Esophagus (tissue), 2 donors: ENCODE results near the gene PDGFRA. TPM values are rescaled to one million over a fixed set of nuclear protein-coding genes. Genes with fewer than 3 reads are reported as not detected.

Experiments used
- H3K27ac ChIP-seq, 2 donors: one replicate each; pipeline ENCODE4 v1.5.1; 2013; ENCODE audit warnings: low read depth in 2 of 2, mild to moderate bottlenecking in 2 of 2, inconsistent platforms in 1 of 2, low read length in 1 of 2, moderate library complexity in 1 of 2
- H3K27me3 ChIP-seq, 2 donors: one replicate each; pipeline ENCODE4 v1.6.1; 2013; ENCODE audit warnings: low read length in 2 of 2, control low read depth in 1 of 2, mild to moderate bottlenecking in 1 of 2; ENCODE audit not compliant: insufficient read depth in 2 of 2, control insufficient read depth in 1 of 2
- H3K36me3 ChIP-seq, 2 donors: one replicate each; pipeline ENCODE4 v1.6.1; 2013; ENCODE audit warnings: low read length in 1 of 2; ENCODE audit not compliant: control insufficient read depth in 2 of 2, insufficient read depth in 2 of 2
- H3K4me1 ChIP-seq, 2 donors: one replicate each; pipeline ENCODE4 v1.6.1; 2013; ENCODE audit warnings: low read length in 1 of 2; ENCODE audit not compliant: control insufficient read depth in 2 of 2, insufficient read depth in 2 of 2
- H3K4me3 ChIP-seq, 2 donors: one replicate each; pipeline ENCODE4 v1.5.1; 2013; ENCODE audit warnings: low read length in 2 of 2, mild to moderate bottlenecking in 2 of 2, low read depth in 1 of 2, moderate library complexity in 1 of 2
- H3K9me3 ChIP-seq, 2 donors: one replicate each; pipeline ENCODE4 v1.6.1; 2013; ENCODE audit warnings: mild to moderate bottlenecking in 2 of 2, low read depth in 1 of 2, low read length in 1 of 2, moderate library complexity in 1 of 2; ENCODE audit not compliant: control insufficient read depth in 2 of 2, insufficient read depth in 1 of 2
- WGBS, 2 donors: extraction: QIAGEN DNeasy Blood & Tissue Kit; methylation state at CpG; one replicate each; pipeline ENCODE4 v1.1.7; 2013; 5-methylcytosine and 5-hydroxymethylcytosine counted together
- polyA plus RNA-seq, 2 donors: library from polyadenylated mRNA; stranded (reverse); fragments of 200-250 nt; gene quantifications; one replicate each; pipeline ENCODE4 v1.2.3, GENCODE V29; 2013
- donor health status: healthy with polysubstance abuse.
- donor health status: Bipolar disorder and iron deficiency.

Gene PDGFRA
- polyA plus RNA-seq, 2 donors: 3.9 to 7.4 TPM

DNA sequence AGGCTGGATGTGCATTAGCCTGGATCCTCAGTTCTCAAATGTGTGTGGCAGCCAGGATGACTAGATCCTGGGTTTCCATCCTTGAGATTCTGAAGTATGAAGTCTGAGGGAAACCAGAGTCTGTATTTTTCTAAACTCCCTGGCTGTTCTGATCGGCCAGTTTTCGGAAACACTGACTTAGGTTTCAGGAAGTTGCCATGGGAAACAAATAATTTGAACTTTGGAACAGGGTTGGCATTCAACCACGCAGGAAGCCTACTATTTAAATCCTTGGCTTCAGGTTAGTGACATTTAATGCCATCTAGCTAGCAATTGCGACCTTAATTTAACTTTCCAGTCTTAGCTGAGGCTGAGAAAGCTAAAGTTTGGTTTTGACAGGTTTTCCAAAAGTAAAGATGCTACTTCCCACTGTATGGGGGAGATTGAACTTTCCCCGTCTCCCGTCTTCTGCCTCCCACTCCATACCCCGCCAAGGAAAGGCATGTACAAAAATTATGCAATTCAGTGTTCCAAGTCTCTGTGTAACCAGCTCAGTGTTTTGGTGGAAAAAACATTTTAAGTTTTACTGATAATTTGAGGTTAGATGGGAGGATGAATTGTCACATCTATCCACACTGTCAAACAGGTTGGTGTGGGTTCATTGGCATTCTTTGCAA lies 67.6 kb downstream of the PDGFRA start:
- Histone ChIP-seq H3K36me3 (no peaks in the 10 kb centered on the region), H3K27ac (no peak overlapping the region), H3K9me3 (peaks cover 0 to 6% of the 10 kb centered on the region in 2 donors), H3K4me3 (no peak overlapping the region), H3K4me1 (no peaks in the 10 kb centered on the region), H3K27me3 (no peaks in the 10 kb centered on the region)
- WGBS, 2 donors: 67 to 69% methylated on average over 7 of the region's 7 CpGs

- no peak overlapping the region for H3K27ac ChIP-seq
- no peak overlapping the region for H3K4me3 ChIP-seq
- H3K36me3 ChIP-seq: no peaks in the 10 kb centered on the region
- H3K4me1 ChIP-seq: no peaks in the 10 kb centered on the region
- H3K27me3 ChIP-seq: no peaks in the 10 kb centered on the region
- WGBS, 2 donors: 70 to 72% methylated on average over 2 of the region's 2 CpGs
- no peaks in the 10 kb centered on the region for H3K9me3 ChIP-seq
Measured at GRCh38 chr4:54308110-54308509, 79.0 kb downstream of the PDGFRA start.

DNA sequence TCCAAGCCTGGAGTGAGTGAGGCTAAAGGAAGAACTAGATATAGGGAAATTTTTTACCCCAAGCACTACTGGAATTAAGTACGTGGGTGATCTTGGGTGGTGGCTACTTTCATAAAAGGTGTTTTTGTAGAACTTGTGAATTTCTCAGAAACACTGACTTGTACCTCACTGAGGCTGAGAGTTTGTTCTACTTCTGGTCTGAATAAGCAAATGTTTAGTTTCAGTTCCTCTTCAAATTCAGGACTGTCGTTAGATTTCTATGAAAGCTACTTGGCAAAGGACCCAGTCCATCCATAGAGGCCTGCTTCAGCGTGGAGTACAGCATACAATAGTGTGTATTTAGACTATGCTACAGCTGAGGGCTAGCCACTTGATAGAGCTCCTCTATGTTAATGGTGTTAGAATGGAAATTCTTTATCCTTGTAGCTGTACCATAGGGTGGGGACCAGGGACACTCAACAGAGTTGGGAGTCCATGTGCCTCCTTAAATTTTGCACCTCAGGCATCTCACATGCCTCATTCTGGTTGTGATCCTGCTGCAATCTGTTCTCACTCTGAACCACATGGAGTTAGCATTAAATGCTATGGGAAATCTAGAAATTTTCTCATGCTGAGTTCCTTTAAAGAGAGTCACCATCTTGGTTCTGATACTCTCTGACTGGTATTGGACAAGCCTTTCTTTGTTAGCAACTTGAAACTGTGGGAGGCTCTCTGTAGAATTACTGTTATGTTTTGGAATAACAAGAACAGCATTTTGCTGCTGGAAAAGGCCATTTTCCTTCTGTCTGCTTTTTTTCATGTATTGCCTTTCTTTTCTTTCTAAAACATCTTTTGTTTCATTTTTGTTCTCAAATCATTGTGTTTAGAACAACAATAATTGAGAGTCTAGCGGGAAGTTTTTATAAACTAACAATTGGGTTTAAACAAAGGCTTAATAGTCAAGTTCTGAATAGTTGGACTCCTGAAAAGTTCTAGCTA lies 86.8 kb downstream of the PDGFRA start:
- no peaks in the 10 kb centered on the region for H3K27me3 ChIP-seq
- WGBS, 2 donors: 58 to 59% methylated on average over 4 of the region's 4 CpGs
- no peaks in the 10 kb centered on the region for H3K9me3 ChIP-seq
- no peak overlapping the region for H3K4me3 ChIP-seq
- no peaks in the 10 kb centered on the region for H3K36me3 ChIP-seq
- H3K27ac ChIP-seq: no peak overlapping the region
- no peaks in the 10 kb centered on the region for H3K4me1 ChIP-seq

- H3K4me1 ChIP-seq: no peaks in the 10 kb centered on the region
- H3K36me3 ChIP-seq: no peaks in the 10 kb centered on the region
- no peaks in the 10 kb centered on the region for H3K27me3 ChIP-seq
- H3K4me3 ChIP-seq: no peak overlapping the region
- H3K9me3 ChIP-seq: no peaks in the 10 kb centered on the region
- 88 to 92% methylated on average over 2 of the region's 2 CpGs for WGBS, 2 donors
- no peak overlapping the region for H3K27ac ChIP-seq
Measured at GRCh38 chr4:54317690-54318089, 88.6 kb downstream of the PDGFRA start.

DNA sequence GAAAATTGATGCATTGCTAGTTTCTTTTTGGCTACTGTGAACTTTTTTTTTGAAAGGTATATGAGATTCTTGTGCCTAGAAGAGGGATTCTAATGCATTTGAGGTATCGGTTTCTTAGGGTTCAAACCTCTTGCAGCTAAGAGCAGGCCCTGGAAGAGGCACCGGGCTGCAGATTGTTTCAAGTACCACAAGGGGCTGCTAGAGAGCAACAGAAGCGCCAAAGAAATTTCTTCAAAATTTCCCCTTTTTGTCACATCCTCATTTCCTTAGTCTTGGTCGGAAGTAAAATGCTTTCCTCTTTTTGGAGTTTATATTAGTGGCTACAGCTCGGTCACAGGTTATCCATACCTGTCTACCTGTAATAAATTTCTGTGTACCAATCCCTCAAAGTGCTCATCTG lies 89.8 kb downstream of the PDGFRA start:
- Histone ChIP-seq H3K4me1 (no peaks in the 10 kb centered on the region), H3K4me3 (no peak overlapping the region), H3K27me3 (no peaks in the 10 kb centered on the region), H3K36me3 (no peaks in the 10 kb centered on the region), H3K9me3 (no peaks in the 10 kb centered on the region), H3K27ac (no peak overlapping the region)
- WGBS, 2 donors: 40 to 52% methylated on average over 5 of the region's 5 CpGs

DNA sequence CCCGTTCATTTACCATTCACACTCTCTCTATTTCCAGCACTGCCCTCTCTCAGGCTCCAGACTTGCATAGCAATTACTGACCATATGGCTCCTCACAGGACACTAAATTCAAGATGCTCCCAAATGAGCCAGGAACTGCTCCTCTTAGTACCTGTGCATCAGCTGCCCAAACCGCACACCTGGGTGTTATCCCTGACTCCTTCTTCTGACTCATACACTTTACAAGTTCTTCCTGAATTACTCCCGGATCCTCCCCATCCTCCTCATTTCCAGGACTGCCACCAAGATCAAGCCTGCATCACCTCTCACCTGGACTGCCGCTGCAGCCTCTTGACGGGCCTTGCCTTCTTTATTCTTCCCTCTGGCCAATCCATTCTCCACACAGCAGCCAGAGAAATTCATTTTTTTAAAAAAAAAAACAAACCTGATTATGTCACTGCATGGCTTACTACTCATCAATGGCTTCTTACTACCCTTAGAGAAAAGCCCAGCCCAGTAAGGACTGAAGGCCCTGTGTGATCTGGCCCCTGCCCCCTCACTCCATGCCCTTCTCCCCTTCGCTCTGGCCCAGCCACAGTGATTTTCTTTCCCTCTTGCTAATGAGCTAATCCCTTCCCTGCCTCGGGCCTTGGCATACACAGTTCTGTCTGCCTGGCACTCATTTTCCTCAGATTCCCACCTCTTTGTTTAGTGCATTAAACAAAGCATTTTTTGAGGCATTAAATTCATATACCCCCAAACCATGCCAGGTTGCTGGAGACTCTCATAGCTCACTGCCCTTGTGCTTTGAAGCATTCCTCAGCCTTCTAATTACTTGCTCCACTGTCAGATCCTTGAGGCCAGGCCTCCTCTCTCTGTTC lies 92.0 kb downstream of the PDGFRA start:
- Histone ChIP-seq H3K4me3 (no peak overlapping the region), H3K9me3 (no peaks in the 10 kb centered on the region), H3K36me3 (no peaks in the 10 kb centered on the region), H3K4me1 (no peaks in the 10 kb centered on the region), H3K27ac (no peak overlapping the region), H3K27me3 (no peaks in the 10 kb centered on the region)
- 62 to 74% methylated on average over 7 of the region's 7 CpGs for WGBS, 2 donors

- 40 to 41% methylated on average over 10 of the region's 10 CpGs for WGBS, 2 donors
- no peaks in the 10 kb centered on the region for H3K27me3 ChIP-seq
- no peaks in the 10 kb centered on the region for H3K4me1 ChIP-seq
- H3K9me3 ChIP-seq: no peaks in the 10 kb centered on the region
- no peak overlapping the region for H3K27ac ChIP-seq
- no peaks in the 10 kb centered on the region for H3K36me3 ChIP-seq
- H3K4me3 ChIP-seq: no peak overlapping the region
Measured at GRCh38 chr4:54322818-54323417, 93.8 kb downstream of the PDGFRA start.

DNA sequence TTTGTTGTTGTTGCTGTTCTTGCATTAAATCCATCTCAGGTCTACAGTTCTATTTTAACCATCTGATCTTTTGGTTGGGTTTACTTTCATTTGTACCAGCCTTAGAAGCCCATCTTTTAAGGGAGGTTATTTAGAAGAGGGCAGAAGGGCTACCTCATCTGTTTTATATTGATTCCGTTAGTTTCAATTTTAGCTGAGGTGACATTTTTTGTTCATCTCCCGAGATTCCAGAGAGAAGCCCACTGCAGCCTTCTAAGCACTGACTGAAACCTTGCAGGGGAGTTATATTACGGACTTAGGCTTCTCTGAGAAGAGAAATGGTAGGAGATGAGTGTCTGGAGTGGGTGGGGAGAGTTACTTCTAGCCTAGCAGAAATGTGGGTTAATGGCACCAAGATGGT lies 101.8 kb downstream of the PDGFRA start:
- WGBS, 2 donors: 87 to 92% methylated on average over 3 of the region's 3 CpGs
- peaks cover 0 to 4% of the 10 kb centered on the region in 2 donors for H3K27me3 ChIP-seq
- no peaks in the 10 kb centered on the region for H3K9me3 ChIP-seq
- H3K27ac ChIP-seq: no peak overlapping the region
- no peaks in the 10 kb centered on the region for H3K4me1 ChIP-seq
- no peak overlapping the region for H3K4me3 ChIP-seq
- no peaks in the 10 kb centered on the region for H3K36me3 ChIP-seq

DNA sequence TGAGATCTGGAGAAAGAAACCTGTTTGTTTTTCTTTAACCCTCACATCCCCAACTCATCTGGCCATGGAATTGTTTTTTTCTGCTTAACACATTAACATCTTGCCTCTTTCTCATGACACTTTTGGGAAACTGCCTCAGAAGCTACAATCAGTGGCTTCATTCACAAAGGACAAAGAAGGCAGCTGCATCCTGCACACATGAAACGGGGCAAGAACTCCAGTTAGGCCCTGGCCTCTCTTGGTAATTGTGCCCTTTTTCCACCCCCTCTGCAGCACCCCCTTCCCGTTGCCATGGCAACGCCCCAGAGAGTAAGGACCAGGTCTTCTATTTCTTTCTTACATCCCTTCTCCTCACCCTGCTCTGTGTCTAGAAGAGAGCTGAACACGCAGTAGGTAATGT lies 103.4 kb downstream of the PDGFRA start:
- Histone ChIP-seq H3K36me3 (no peaks in the 10 kb centered on the region), H3K4me1 (no peaks in the 10 kb centered on the region), H3K27ac (no peak overlapping the region), H3K27me3 (peaks cover 0 to 4% of the 10 kb centered on the region in 2 donors), H3K9me3 (no peaks in the 10 kb centered on the region), H3K4me3 (no peak overlapping the region)
- 71 to 72% methylated on average over 4 of the region's 4 CpGs for WGBS, 2 donors
